HTR-8/SVneo (cell line): ENCODE results near the gene TM4SF5.

Experiments used
- DNase-seq: peaks from one replicate; pipeline ENCODE4 v3.0.0; 2011; ENCODE audit warnings: low spot score, mixed read lengths; ENCODE audit not compliant: insufficient read length
- FAIRE-seq: peaks from 2 replicates; lab custom pipeline; 2011; peaks lifted over from hg19 to GRCh38; lab: Jason Lieb, UNC

The TM4SF5 gene

GRCh38 chr17:4771519-4772234 is at the start of gene TM4SF5:
Gene TM4SF5, plus strand, starts transcription at chr17:4771886. Its CDS starts 37 bp downstream, at chr17:4771923.
- DNase-seq (no peak), FAIRE-seq (peak; percentile 28)

- FAIRE-seq, result no peak
These were observed 48.9 kb upstream of the TM4SF5 start for GRCh38 chr17:4722678-4723240.

GRCh38 chr17:4724650-4725049 is 47.0 kb upstream of the TM4SF5 start:
- no peak for DNase-seq
- FAIRE-seq, result no peak

More at GRCh38 chr17:4722678-4723240, 48.9 kb upstream of the TM4SF5 start:
- no peak for DNase-seq

GRCh38 chr17:4725646-4726310 is 45.9 kb upstream of the TM4SF5 start:
- no peak for FAIRE-seq
- no peak for DNase-seq

GRCh38 chr17:4728124-4728523 is 43.6 kb upstream of the TM4SF5 start:
- DNase-seq, result no peak
- FAIRE-seq, result no peak

GRCh38 chr17:4733073-4733531 is 38.6 kb upstream of the TM4SF5 start:
- FAIRE-seq, result peak; percentile 42
- no peak for DNase-seq

GRCh38 chr17:4734857-4735475 is 36.7 kb upstream of the TM4SF5 start:
- DNase-seq (no peak), FAIRE-seq (no peak)

- peak; percentile 40 for FAIRE-seq
- DNase-seq, result no peak
These were observed 35.6 kb upstream of the TM4SF5 start for GRCh38 chr17:4735876-4736651.

GRCh38 chr17:4738136-4739121 is 33.3 kb upstream of the TM4SF5 start:
- no peak for FAIRE-seq
- no peak for DNase-seq

- peak; percentile 46 for DNase-seq
- peak; percentile 68 for FAIRE-seq
These were observed 32.3 kb upstream of the TM4SF5 start, which contains the start of the genes CXCL16 and ZMYND15 for GRCh38 chr17:4739122-4740024. Gene CXCL16, minus strand, starts transcription at chr17:4739928. Its CDS starts 589 bp downstream, at chr17:4739339. Gene ZMYND15, plus strand, starts transcription at chr17:4739833. Its CDS starts 716 bp downstream, at chr17:4740549.

- FAIRE-seq (no peak), DNase-seq (no peak)
These were observed 31.7 kb upstream of the TM4SF5 start for GRCh38 chr17:4740025-4740351.

- FAIRE-seq, result no peak
- no peak for DNase-seq
These were observed 31.1 kb upstream of the TM4SF5 start for GRCh38 chr17:4740584-4740983.

GRCh38 chr17:4741544-4741943 is 30.1 kb upstream of the TM4SF5 start:
- DNase-seq (no peak), FAIRE-seq (no peak)

GRCh38 chr17:4742133-4742532 is 29.6 kb upstream of the TM4SF5 start:
- FAIRE-seq (no peak), DNase-seq (no peak)

GRCh38 chr17:4742629-4743028 is 29.1 kb upstream of the TM4SF5 start:
- FAIRE-seq (no peak), DNase-seq (no peak)

- FAIRE-seq, result no peak
- no peak for DNase-seq
These were observed 28.5 kb upstream of the TM4SF5 start for GRCh38 chr17:4743216-4743615.

GRCh38 chr17:4743898-4744297 is 27.8 kb upstream of the TM4SF5 start:
- DNase-seq (no peak), FAIRE-seq (no peak)
